ENCODE results near the gene N4BP2L2. TPM values are rescaled to one million over a fixed set of nuclear protein-coding genes. Genes with fewer than 3 reads are reported as not detected.
A peak's percentile ranks its signal among the peaks of the same experiment; 100 is the strongest.

N4BP2L2 gene
- total RNA-seq, 1 donor from 2014 or later: 153 TPM

DNA sequence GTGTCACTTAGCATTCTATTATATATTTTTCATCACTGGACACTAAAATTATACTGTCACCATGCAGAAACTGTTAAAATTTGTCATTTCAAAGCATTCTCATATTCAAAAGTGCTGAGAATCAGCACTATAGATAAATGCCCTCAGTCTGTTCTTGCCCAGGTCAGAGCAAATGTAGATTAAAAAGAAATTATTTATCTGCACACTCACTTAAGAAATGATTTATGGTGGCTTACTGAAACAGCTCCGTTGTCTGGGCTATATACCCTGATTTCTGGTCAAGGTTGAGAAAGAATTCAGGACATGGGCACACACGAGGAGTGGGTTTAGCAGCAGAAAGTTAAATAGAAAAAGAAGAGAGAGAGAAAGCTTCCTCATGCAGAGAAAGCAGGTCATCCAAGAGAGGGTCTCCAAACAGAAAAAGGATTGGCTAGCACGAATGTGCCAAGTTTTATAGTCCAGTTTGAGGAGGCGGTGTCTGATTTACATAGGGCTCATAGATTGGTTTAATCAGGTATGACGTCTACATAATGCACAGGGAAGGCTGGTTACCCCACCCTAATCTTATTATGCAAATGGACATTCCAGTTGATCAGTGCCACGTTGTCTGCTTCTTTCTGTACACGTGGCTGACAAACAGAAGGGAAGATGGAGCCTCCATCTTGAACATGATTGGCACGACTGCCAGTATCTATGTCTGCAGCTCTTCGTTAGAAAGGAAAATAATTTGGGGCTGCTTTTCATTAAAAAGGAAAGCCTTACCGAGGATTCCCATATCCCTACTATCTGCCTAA lies 63.4 kb downstream of the N4BP2L2 start:
- H3K27me3 ChIP-seq: no peaks in the 10 kb centered on the region
- H3K27me3 Mint-ChIP-seq (ENCODE audit: insufficient read depth, low read depth): no peaks in the 10 kb centered on the region

DNA sequence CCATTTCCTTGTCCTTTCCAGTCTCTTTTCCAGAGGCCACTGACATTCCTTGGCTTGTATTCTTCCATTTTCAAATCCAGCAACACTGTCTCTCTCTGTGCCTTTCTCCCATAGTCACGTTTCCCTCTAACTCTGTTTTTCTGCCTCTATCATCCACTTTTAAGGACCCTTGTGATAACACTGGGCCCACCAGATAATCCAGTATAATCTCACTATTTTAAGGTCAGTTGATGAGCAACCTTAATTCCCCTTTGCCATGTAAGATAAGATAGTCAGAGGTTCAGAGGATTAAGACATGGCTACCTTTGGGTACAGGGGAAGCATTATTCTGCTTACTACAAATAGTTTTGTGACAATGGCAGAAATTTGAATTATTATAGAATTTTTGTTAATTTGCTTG lies 64.9 kb downstream of the N4BP2L2 start:
- Mint-ChIP-seq H3K9me3 (no peaks in the 10 kb centered on the region), H3K4me1 (no peaks in the 10 kb centered on the region), H3K27ac (no peak overlapping the region), H3K27me3 (ENCODE audit: insufficient read depth, low read depth) (no peaks in the 10 kb centered on the region), H3K4me3 (no peak overlapping the region), H3K36me3 (no peaks in the 10 kb centered on the region)
- no peak for TF ChIP-seq EZH2 (IDR thresholded peaks at IDR 0.05)
- no peaks in the 10 kb centered on the region for H3K36me3 ChIP-seq
- no peak overlapping the region for H3K4me3 ChIP-seq
- H3K4me2 ChIP-seq: no peak overlapping the region
- no peaks in the 10 kb centered on the region for H3F3A ChIP-seq (ENCODE audit: low read depth)
- no peak for DNase-seq (ENCODE audit: low spot score)
- no peak overlapping the region for H3K9ac ChIP-seq
- no peaks in the 10 kb centered on the region for H3K27me3 ChIP-seq
- H3K4me1 ChIP-seq: peaks cover 17% of the 10 kb centered on the region
- no peaks in the 10 kb centered on the region for H4K20me1 ChIP-seq (ENCODE audit: low read depth)
- no peak overlapping the region for H3K27ac ChIP-seq
- H2AFZ ChIP-seq (replicated peaks): no peak overlapping the region
- no peaks in the 10 kb centered on the region for H3K79me2 ChIP-seq (ENCODE audit: low read depth)
- no peaks in the 10 kb centered on the region for H3K9me3 ChIP-seq (ENCODE audit: low read depth)

More for the DNA sequence above, 63.4 kb downstream of the N4BP2L2 start:
- Mint-ChIP-seq H3K4me3 (no peak overlapping the region), H3K4me1 (no peaks in the 10 kb centered on the region), H3K36me3 (no peaks in the 10 kb centered on the region), H3K9me3 (no peaks in the 10 kb centered on the region), H3K27ac (no peak overlapping the region)
- DNase-seq (ENCODE audit: low spot score): peak; percentile 7
- Histone ChIP-seq H2AFZ (replicated peaks) (peak overlapping the region; percentile 2), H3K9ac (no peak overlapping the region), H3K79me2 (ENCODE audit: low read depth) (no peaks in the 10 kb centered on the region), H4K20me1 (ENCODE audit: low read depth) (no peaks in the 10 kb centered on the region), H3K4me1 (peaks cover 17% of the 10 kb centered on the region), H3K4me2 (no peak overlapping the region), H3K36me3 (no peaks in the 10 kb centered on the region), H3K9me3 (ENCODE audit: low read depth) (no peaks in the 10 kb centered on the region), H3K4me3 (no peak overlapping the region), H3K27ac (no peak overlapping the region), H3F3A (ENCODE audit: low read depth) (no peaks in the 10 kb centered on the region)
- TF ChIP-seq EZH2phosphoT487 (IDR thresholded peaks at IDR 0.05): no peak
- no peak for TF ChIP-seq EZH2 (IDR thresholded peaks at IDR 0.05)
- TF ChIP-seq, protein P1, sequence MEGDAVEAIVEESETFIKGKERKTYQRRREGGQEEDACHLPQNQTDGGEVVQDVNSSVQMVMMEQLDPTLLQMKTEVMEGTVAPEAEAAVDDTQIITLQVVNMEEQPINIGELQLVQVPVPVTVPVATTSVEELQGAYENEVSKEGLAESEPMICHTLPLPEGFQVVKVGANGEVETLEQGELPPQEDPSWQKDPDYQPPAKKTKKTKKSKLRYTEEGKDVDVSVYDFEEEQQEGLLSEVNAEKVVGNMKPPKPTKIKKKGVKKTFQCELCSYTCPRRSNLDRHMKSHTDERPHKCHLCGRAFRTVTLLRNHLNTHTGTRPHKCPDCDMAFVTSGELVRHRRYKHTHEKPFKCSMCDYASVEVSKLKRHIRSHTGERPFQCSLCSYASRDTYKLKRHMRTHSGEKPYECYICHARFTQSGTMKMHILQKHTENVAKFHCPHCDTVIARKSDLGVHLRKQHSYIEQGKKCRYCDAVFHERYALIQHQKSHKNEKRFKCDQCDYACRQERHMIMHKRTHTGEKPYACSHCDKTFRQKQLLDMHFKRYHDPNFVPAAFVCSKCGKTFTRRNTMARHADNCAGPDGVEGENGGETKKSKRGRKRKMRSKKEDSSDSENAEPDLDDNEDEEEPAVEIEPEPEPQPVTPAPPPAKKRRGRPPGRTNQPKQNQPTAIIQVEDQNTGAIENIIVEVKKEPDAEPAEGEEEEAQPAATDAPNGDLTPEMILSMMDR (IDR thresholded peaks at IDR 0.05): no peak

DNA sequence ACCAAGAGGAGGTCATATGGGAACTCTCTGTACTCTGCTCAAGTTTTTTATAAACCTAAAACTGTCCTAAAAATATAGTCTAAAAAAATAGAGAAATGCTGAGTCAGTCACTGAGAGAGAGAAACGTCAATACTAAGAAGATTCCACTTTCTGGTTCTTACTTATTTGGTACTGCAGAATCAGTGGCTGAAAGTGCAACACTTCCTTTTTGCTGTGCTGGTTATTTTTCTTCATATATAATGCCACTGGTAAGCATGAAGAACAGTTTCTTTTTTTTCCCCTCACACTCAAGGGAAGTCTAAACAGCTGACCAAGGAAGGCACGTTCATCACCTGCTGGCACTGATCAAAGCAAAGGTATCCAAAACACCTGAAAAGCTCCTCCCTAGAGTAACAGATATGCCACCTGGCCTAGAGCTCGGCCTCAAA lies 66.4 kb downstream of the N4BP2L2 start:
- H3K9ac ChIP-seq: no peak overlapping the region
- H3F3A ChIP-seq (ENCODE audit: low read depth): no peaks in the 10 kb centered on the region
- no peak overlapping the region for H3K27ac ChIP-seq
- no peaks in the 10 kb centered on the region for H3K27me3 ChIP-seq
- TF ChIP-seq, protein P1 (IDR thresholded peaks at IDR 0.05): no peak
- no peak for TF ChIP-seq EZH2 (IDR thresholded peaks at IDR 0.05)
- TF ChIP-seq EZH2phosphoT487 (IDR thresholded peaks at IDR 0.05): no peak
- H3K4me3 Mint-ChIP-seq: no peak overlapping the region
- H3K9me3 ChIP-seq (ENCODE audit: low read depth): no peaks in the 10 kb centered on the region
- H3K4me1 Mint-ChIP-seq: no peaks in the 10 kb centered on the region
- H3K27ac Mint-ChIP-seq: no peak overlapping the region
- no peak overlapping the region for H3K4me2 ChIP-seq
- H3K36me3 ChIP-seq: no peaks in the 10 kb centered on the region
- no peaks in the 10 kb centered on the region for H3K79me2 ChIP-seq (ENCODE audit: low read depth)
- H3K36me3 Mint-ChIP-seq: no peaks in the 10 kb centered on the region
- no peak for DNase-seq (ENCODE audit: low spot score)
- no peaks in the 10 kb centered on the region for H4K20me1 ChIP-seq (ENCODE audit: low read depth)
- no peaks in the 10 kb centered on the region for H3K9me3 Mint-ChIP-seq
- H3K27me3 Mint-ChIP-seq (ENCODE audit: insufficient read depth, low read depth): no peaks in the 10 kb centered on the region
- no peak overlapping the region for H2AFZ ChIP-seq (replicated peaks)
- H3K4me1 ChIP-seq: peaks cover 17% of the 10 kb centered on the region
- no peak overlapping the region for H3K4me3 ChIP-seq

Data from neural progenitor cell (in vitro differentiated cells).